Measurements from ENCODE around the gene RAB32.

- TF ChIP-seq CTCF (IDR thresholded peaks at IDR 0.05): no peak
- no peak for TF ChIP-seq POLR2A (IDR thresholded peaks at IDR 0.05)
Observed at GRCh38 chr6:146602526-146602925, 58.9 kb downstream of the RAB32 start.
